HFFc6 (cell line): ENCODE results near the gene FAM168A. TPM values are rescaled to one million over a fixed set of nuclear protein-coding genes. Genes with fewer than 3 reads are reported as not detected.

Source experiments
- DNase-seq: peaks from one replicate; pipeline ENCODE4 v3.0.0-alpha.2; 2018
- H3K27ac Mint-ChIP-seq: 2 replicates; pipeline ENCODE4 v1.8.0; 2020; ENCODE audit warnings: mild to moderate bottlenecking, mixed read lengths
- H3K27me3 Mint-ChIP-seq: 2 replicates; pipeline ENCODE4 v1.8.0; 2021; ENCODE audit warnings: mild to moderate bottlenecking, moderate library complexity, mixed read lengths; ENCODE audit not compliant: insufficient read depth
- H3K36me3 Mint-ChIP-seq: 2 replicates; pipeline ENCODE4 v1.8.0; 2021; ENCODE audit warnings: low read depth, mixed read lengths
- H3K4me1 Mint-ChIP-seq: 2 replicates; pipeline ENCODE4 v1.8.0; 2020; ENCODE audit warnings: low read depth, mixed read lengths
- H3K4me3 Mint-ChIP-seq: 2 replicates; pipeline ENCODE4 v1.8.0; 2020; ENCODE audit warnings: mild to moderate bottlenecking, moderate library complexity, mixed read lengths
- H3K9me3 Mint-ChIP-seq: 2 replicates; pipeline ENCODE4 v1.8.0; 2020; ENCODE audit warnings: mild to moderate bottlenecking, mixed read lengths
- CTCF ChIP-seq: fragments of 200-600 bp; sonication (generic); IDR thresholded peaks from 2 replicates; pipeline ENCODE4 v1.5.0; 2021; ENCODE audit warnings: antibody characterized with exemption, mild to moderate bottlenecking
- total RNA-seq, 6 experiments: library from RNA; stranded (reverse); fragmentation: NEBNext Ultra II Directional; extraction: Animal tissue kit (Norgen Biotek cat#: 25700); gene quantifications; 2 replicates in 1 of 6; 3 replicates in 5 of 6; pipeline ENCODE4 v1.2.3, GENCODE V29; 2021

Gene FAM168A
- total RNA-seq, 6 experiments from 2014 or later, result 32.6 to 40.1 (median 38.8) TPM

- no peak overlapping the region for H3K4me3 Mint-ChIP-seq
- TF ChIP-seq CTCF, result no peak
- H3K4me1 Mint-ChIP-seq, result peaks cover 15% of the 10 kb centered on the region
- peaks cover 12% of the 10 kb centered on the region for H3K27me3 Mint-ChIP-seq
- no peaks in the 10 kb centered on the region for H3K36me3 Mint-ChIP-seq
- no peak overlapping the region for H3K27ac Mint-ChIP-seq
- DNase-seq, result no peak
- no peaks in the 10 kb centered on the region for H3K9me3 Mint-ChIP-seq
These were observed 43.8 kb upstream of the FAM168A start for GRCh38 chr11:73641668-73642067.

GRCh38 chr11:73640592-73640991 lies 42.7 kb upstream of the FAM168A start:
- no peaks in the 10 kb centered on the region for H3K9me3 Mint-ChIP-seq

GRCh38 chr11:73637012-73637411 lies 39.1 kb upstream of the FAM168A start:
- Mint-ChIP-seq H3K36me3 (no peaks in the 10 kb centered on the region), H3K27me3 (peaks cover 7% of the 10 kb centered on the region), H3K4me1 (no peaks in the 10 kb centered on the region), H3K9me3 (no peaks in the 10 kb centered on the region), H3K27ac (no peak overlapping the region), H3K4me3 (no peak overlapping the region; the same call in 1 of the 2 replicates)
- DNase-seq, result no peak
- no peak for TF ChIP-seq CTCF

More at GRCh38 chr11:73640592-73640991, 42.7 kb upstream of the FAM168A start:
- Mint-ChIP-seq H3K27me3 (peaks cover 9% of the 10 kb centered on the region), H3K4me3 (no peak overlapping the region), H3K36me3 (no peaks in the 10 kb centered on the region), H3K4me1 (peaks cover 8% of the 10 kb centered on the region), H3K27ac (no peak overlapping the region)
- no peak for TF ChIP-seq CTCF
- DNase-seq, result no peak

- DNase-seq, result no peak
- no peak for TF ChIP-seq CTCF
- Mint-ChIP-seq H3K27me3 (peaks cover 7% of the 10 kb centered on the region), H3K27ac (no peak overlapping the region), H3K4me3 (no peak overlapping the region), H3K36me3 (no peaks in the 10 kb centered on the region), H3K4me1 (no peaks in the 10 kb centered on the region), H3K9me3 (no peaks in the 10 kb centered on the region)
These were observed 38.3 kb upstream of the FAM168A start for GRCh38 chr11:73636249-73636648.

- no peak for TF ChIP-seq CTCF
- no peak overlapping the region for H3K27ac Mint-ChIP-seq
- H3K4me1 Mint-ChIP-seq, result no peaks in the 10 kb centered on the region
- H3K9me3 Mint-ChIP-seq, result no peaks in the 10 kb centered on the region
- H3K4me3 Mint-ChIP-seq, result no peak overlapping the region
- peaks cover 7% of the 10 kb centered on the region for H3K27me3 Mint-ChIP-seq
- no peaks in the 10 kb centered on the region for H3K36me3 Mint-ChIP-seq
- no peak for DNase-seq
These were observed 37.8 kb upstream of the FAM168A start for GRCh38 chr11:73635721-73636120.

GRCh38 chr11:73633999-73634398 lies 36.1 kb upstream of the FAM168A start:
- Mint-ChIP-seq H3K36me3 (no peaks in the 10 kb centered on the region), H3K9me3 (no peaks in the 10 kb centered on the region), H3K4me1 (no peaks in the 10 kb centered on the region), H3K4me3 (no peak overlapping the region), H3K27ac (no peak overlapping the region), H3K27me3 (peaks cover 13% of the 10 kb centered on the region)
- TF ChIP-seq CTCF, result no peak
- DNase-seq, result no peak
